ENCODE results near the gene MYBPH.

MYBPH gene

GRCh38 chr1:203177036-203177405, 1.4 kb upstream of the MYBPH start:
- H3K4me2 ChIP-seq (ENCODE audit: low read depth, low read length) = no peak overlapping the region

GRCh38 chr1:203176273-203177035, 828 bp upstream of the MYBPH start:
- Histone ChIP-seq H3F3A (ENCODE audit: insufficient read depth, low read length) (no peaks in the 10 kb centered on the region), H3K4me3 (ENCODE audit: low read length) (no peak overlapping the region), H3K9me3 (replicated peaks; ENCODE audit: insufficient read depth, low read length) (no peaks in the 10 kb centered on the region), H3K4me2 (ENCODE audit: low read depth, low read length) (no peak overlapping the region), H4K20me1 (ENCODE audit: insufficient read depth, low read length) (no peaks in the 10 kb centered on the region), H3K27ac (ENCODE audit: low read length) (no peak overlapping the region), H3K4me1 (ENCODE audit: low read length) (peaks cover 4% of the 10 kb centered on the region; the same call in 1 of the 2 replicates), H3K79me2 (ENCODE audit: low read length) (no peaks in the 10 kb centered on the region), H3K27me3 (replicated peaks; ENCODE audit: insufficient read depth, low read length) (no peaks in the 10 kb centered on the region), H3K9me2 (replicated peaks; ENCODE audit: insufficient read depth, low read length) (no peaks in the 10 kb centered on the region), H2AFZ (ENCODE audit: low read length) (no peak overlapping the region), H3K9ac (ENCODE audit: low read length) (no peak overlapping the region), H3K36me3 (replicated peaks; ENCODE audit: insufficient read depth, low read length) (no peaks in the 10 kb centered on the region)
- no peak for TF ChIP-seq EZH2phosphoT487 (IDR thresholded peaks at IDR 0.05; ENCODE audit: low read length)
- DNase-seq = no peak

More at GRCh38 chr1:203177036-203177405, 1.4 kb upstream of the MYBPH start:
- Histone ChIP-seq H2AFZ (ENCODE audit: low read length) (no peak overlapping the region), H3K79me2 (ENCODE audit: low read length) (no peaks in the 10 kb centered on the region), H3F3A (ENCODE audit: insufficient read depth, low read length) (no peaks in the 10 kb centered on the region), H3K4me1 (ENCODE audit: low read length) (peaks cover 4% of the 10 kb centered on the region; the same call in 1 of the 2 replicates), H4K20me1 (ENCODE audit: insufficient read depth, low read length) (no peaks in the 10 kb centered on the region), H3K4me3 (ENCODE audit: low read length) (no peak overlapping the region), H3K27ac (ENCODE audit: low read length) (no peak overlapping the region), H3K36me3 (replicated peaks; ENCODE audit: insufficient read depth, low read length) (no peaks in the 10 kb centered on the region), H3K9me3 (replicated peaks; ENCODE audit: insufficient read depth, low read length) (no peaks in the 10 kb centered on the region), H3K27me3 (replicated peaks; ENCODE audit: insufficient read depth, low read length) (no peaks in the 10 kb centered on the region), H3K9ac (ENCODE audit: low read length) (no peak overlapping the region), H3K9me2 (replicated peaks; ENCODE audit: insufficient read depth, low read length) (no peaks in the 10 kb centered on the region)
- TF ChIP-seq EZH2phosphoT487 (IDR thresholded peaks at IDR 0.05; ENCODE audit: low read length) (no peak), CTCF (IDR thresholded peaks at IDR 0.05; ENCODE audit: low read length) (no peak), EZH2 (optimal IDR thresholded peaks at IDR 0.05; ENCODE audit: low read depth, low read length) (no peak)
- no peak for DNase-seq

GRCh38 chr1:203175827-203176241, 208 bp upstream of the MYBPH start:
- no peak overlapping the region for H3K4me2 ChIP-seq (ENCODE audit: low read depth, low read length)
- H4K20me1 ChIP-seq (ENCODE audit: insufficient read depth, low read length) = no peaks in the 10 kb centered on the region
- no peaks in the 10 kb centered on the region for H3K9me2 ChIP-seq (replicated peaks; ENCODE audit: insufficient read depth, low read length)
- H3K79me2 ChIP-seq (ENCODE audit: low read length) = no peaks in the 10 kb centered on the region
- no peaks in the 10 kb centered on the region for H3K36me3 ChIP-seq (replicated peaks; ENCODE audit: insufficient read depth, low read length)
- no peaks in the 10 kb centered on the region for H3K9me3 ChIP-seq (replicated peaks; ENCODE audit: insufficient read depth, low read length)
- H3F3A ChIP-seq (ENCODE audit: insufficient read depth, low read length) = no peaks in the 10 kb centered on the region
- no peak overlapping the region for H3K4me3 ChIP-seq (ENCODE audit: low read length)
- H3K27me3 ChIP-seq (replicated peaks; ENCODE audit: insufficient read depth, low read length) = no peaks in the 10 kb centered on the region
- peaks cover 2% of the 10 kb centered on the region; the same call in 1 of the 2 replicates for H3K4me1 ChIP-seq (ENCODE audit: low read length)
- no peak for DNase-seq
- no peak overlapping the region for H3K27ac ChIP-seq (ENCODE audit: low read length)
- H2AFZ ChIP-seq (ENCODE audit: low read length) = no peak overlapping the region
- H3K9ac ChIP-seq (ENCODE audit: low read length) = no peak overlapping the region
- TF ChIP-seq EZH2 (optimal IDR thresholded peaks at IDR 0.05; ENCODE audit: low read depth, low read length) (no peak), CTCF (IDR thresholded peaks at IDR 0.05; ENCODE audit: low read length) (no peak), EZH2phosphoT487 (IDR thresholded peaks at IDR 0.05; ENCODE audit: low read length) (no peak)

Data from MM.1S (cell line).